ENCODE data around the gene SLC25A21. TPM values are rescaled to one million over a fixed set of nuclear protein-coding genes. Genes with fewer than 3 reads are reported as not detected.

SLC25A21 gene
- total RNA-seq, 1 donor from 2014 or later, result 1.2 TPM

DNA sequence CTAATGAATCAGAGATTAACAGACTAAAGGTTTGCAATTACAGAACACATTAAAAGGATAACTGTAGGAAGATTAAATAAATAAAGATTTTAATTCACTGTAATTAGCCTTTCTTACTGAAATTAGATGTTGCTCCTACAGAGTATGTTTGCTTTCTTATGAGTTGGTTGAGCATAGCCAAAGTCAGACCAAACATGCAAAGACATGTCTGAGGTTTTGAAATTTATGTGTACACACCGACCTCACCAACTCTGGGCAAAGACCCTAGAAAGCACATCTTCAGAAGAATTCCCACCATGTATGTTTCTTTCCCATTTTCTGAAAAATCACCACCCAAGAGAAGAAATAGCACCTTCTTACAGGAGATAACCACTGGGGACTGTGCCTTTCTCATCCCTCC, 351.5 kb downstream of the SLC25A21 start:
- Mint-ChIP-seq H3K4me3 (ENCODE audit: unreplicated experiment) (no peak overlapping the region), H3K36me3 (ENCODE audit: low read depth, unreplicated experiment) (no peaks in the 10 kb centered on the region), H3K27me3 (ENCODE audit: unreplicated experiment) (no peaks in the 10 kb centered on the region), H3K27ac (ENCODE audit: unreplicated experiment) (no peak overlapping the region), H3K9me3 (ENCODE audit: unreplicated experiment) (no peaks in the 10 kb centered on the region), H3K4me1 (ENCODE audit: unreplicated experiment) (peaks cover 2% of the 10 kb centered on the region)
- TF ChIP-seq, protein P1, sequence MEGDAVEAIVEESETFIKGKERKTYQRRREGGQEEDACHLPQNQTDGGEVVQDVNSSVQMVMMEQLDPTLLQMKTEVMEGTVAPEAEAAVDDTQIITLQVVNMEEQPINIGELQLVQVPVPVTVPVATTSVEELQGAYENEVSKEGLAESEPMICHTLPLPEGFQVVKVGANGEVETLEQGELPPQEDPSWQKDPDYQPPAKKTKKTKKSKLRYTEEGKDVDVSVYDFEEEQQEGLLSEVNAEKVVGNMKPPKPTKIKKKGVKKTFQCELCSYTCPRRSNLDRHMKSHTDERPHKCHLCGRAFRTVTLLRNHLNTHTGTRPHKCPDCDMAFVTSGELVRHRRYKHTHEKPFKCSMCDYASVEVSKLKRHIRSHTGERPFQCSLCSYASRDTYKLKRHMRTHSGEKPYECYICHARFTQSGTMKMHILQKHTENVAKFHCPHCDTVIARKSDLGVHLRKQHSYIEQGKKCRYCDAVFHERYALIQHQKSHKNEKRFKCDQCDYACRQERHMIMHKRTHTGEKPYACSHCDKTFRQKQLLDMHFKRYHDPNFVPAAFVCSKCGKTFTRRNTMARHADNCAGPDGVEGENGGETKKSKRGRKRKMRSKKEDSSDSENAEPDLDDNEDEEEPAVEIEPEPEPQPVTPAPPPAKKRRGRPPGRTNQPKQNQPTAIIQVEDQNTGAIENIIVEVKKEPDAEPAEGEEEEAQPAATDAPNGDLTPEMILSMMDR (IDR thresholded peaks at IDR 0.05; ENCODE audit: unreplicated experiment), result no peak
- no peak for DNase-seq (ENCODE audit: low spot score)

GRCh38 chr14:36820111-36820709, 352.2 kb downstream of the SLC25A21 start:
- Mint-ChIP-seq H3K4me1 (ENCODE audit: unreplicated experiment) (peaks cover 2% of the 10 kb centered on the region), H3K36me3 (ENCODE audit: low read depth, unreplicated experiment) (no peaks in the 10 kb centered on the region), H3K27ac (ENCODE audit: unreplicated experiment) (no peak overlapping the region), H3K9me3 (ENCODE audit: unreplicated experiment) (no peaks in the 10 kb centered on the region), H3K4me3 (ENCODE audit: unreplicated experiment) (no peak overlapping the region), H3K27me3 (ENCODE audit: unreplicated experiment) (no peaks in the 10 kb centered on the region)
- TF ChIP-seq, protein P1 (IDR thresholded peaks at IDR 0.05; ENCODE audit: unreplicated experiment), result no peak
- DNase-seq (ENCODE audit: low spot score), result no peak

DNA sequence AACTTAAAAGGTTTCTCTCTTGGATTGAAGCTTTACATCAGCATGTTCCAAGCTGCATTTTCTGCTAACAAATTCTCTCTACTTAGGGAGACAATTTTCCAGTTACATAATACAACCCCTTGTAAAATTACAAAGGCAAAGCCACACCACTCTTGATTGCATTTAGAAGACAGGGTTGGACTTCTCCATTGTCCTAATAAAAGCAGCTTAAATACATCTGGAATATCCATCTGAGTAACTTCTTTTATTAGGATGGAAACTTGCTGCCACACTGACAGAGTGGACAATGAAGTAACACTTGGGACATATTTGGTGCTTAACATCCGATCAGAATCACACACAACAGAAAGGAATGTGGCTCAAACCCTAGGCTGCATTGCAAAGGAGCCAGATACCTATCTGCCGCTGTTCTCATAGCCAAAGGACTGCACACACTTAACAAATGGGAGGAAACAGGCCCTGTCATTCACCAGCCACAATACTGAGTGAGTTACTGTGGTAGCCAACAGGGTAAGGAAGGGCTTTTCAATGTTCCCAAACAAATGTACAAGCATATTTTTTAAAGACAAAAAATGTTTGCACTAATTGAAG, 353.5 kb downstream of the SLC25A21 start:
- Mint-ChIP-seq H3K27me3 (ENCODE audit: unreplicated experiment) (no peaks in the 10 kb centered on the region), H3K27ac (ENCODE audit: unreplicated experiment) (no peak overlapping the region), H3K36me3 (ENCODE audit: low read depth, unreplicated experiment) (no peaks in the 10 kb centered on the region), H3K9me3 (ENCODE audit: unreplicated experiment) (no peaks in the 10 kb centered on the region), H3K4me3 (ENCODE audit: unreplicated experiment) (no peak overlapping the region), H3K4me1 (ENCODE audit: unreplicated experiment) (peaks cover 2% of the 10 kb centered on the region)
- no peak for DNase-seq (ENCODE audit: low spot score)
- TF ChIP-seq, protein P1 (IDR thresholded peaks at IDR 0.05; ENCODE audit: unreplicated experiment), result no peak

- no peak overlapping the region for H3K27ac Mint-ChIP-seq (ENCODE audit: unreplicated experiment)
- peaks cover 2% of the 10 kb centered on the region for H3K4me1 Mint-ChIP-seq (ENCODE audit: unreplicated experiment)
- H3K27me3 Mint-ChIP-seq (ENCODE audit: unreplicated experiment), result no peaks in the 10 kb centered on the region
- no peak for DNase-seq (ENCODE audit: low spot score)
- no peaks in the 10 kb centered on the region for H3K36me3 Mint-ChIP-seq (ENCODE audit: low read depth, unreplicated experiment)
- TF ChIP-seq, protein P1 (IDR thresholded peaks at IDR 0.05; ENCODE audit: unreplicated experiment), result no peak
- H3K4me3 Mint-ChIP-seq (ENCODE audit: unreplicated experiment), result no peak overlapping the region
- no peaks in the 10 kb centered on the region for H3K9me3 Mint-ChIP-seq (ENCODE audit: unreplicated experiment)
These were observed 354.2 kb downstream of the SLC25A21 start for GRCh38 chr14:36818246-36818645.

Data from endothelial cell (in vitro differentiated cells).